ENCODE measurements around the gene BCL2.

The BCL2 gene

DNA sequence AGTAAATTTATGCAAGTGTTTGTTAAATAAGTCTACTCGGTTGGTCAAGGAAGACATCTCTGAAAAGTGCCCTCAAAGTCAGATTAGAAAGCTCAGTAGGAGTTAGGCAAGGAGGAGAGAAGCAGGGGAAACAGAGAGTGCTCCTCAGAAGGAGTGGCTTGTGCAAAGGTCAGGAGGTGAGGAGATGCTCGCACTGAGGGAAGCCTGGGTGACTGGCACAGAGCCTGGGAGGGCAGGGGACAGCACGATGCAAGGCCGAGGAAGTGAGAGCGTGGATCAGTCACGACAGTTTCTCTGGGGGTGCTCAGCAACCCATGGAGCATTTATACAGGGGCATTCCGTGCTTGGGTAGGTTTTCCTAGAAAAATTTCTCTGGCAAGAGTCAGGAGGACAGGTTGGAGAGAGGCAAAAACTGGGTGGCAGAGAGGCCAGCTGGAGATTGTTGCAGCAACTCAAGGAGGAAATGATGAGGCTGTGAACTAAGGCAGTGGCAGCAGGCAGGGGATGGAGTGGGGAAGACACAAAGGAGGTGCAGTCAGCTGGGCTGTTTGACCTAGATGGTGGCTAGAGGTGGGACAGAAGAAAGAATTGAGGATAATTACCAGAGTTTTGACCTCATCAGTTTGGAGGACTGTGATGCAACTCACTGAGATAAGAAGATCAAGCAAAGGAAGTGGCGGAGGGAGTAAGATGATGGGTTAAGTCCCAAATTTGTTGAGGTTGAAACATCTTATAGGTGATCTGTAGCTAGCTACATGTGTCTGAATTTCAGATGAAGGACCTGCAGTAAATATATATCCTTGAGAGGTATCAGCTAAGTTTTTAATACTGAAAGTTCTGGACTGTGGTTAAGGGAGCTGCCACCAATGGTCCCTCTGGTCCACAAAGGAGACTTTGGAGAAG is 52.4 kb downstream of the BCL2 start:
- in situ Hi-C loops (cut with MboI; ENCODE audit: low sequenced_read_pairs, unreplicated experiment): no loop called here
- DNase-seq (ENCODE audit: low spot score): no peak
- TF ChIP-seq, protein P1, sequence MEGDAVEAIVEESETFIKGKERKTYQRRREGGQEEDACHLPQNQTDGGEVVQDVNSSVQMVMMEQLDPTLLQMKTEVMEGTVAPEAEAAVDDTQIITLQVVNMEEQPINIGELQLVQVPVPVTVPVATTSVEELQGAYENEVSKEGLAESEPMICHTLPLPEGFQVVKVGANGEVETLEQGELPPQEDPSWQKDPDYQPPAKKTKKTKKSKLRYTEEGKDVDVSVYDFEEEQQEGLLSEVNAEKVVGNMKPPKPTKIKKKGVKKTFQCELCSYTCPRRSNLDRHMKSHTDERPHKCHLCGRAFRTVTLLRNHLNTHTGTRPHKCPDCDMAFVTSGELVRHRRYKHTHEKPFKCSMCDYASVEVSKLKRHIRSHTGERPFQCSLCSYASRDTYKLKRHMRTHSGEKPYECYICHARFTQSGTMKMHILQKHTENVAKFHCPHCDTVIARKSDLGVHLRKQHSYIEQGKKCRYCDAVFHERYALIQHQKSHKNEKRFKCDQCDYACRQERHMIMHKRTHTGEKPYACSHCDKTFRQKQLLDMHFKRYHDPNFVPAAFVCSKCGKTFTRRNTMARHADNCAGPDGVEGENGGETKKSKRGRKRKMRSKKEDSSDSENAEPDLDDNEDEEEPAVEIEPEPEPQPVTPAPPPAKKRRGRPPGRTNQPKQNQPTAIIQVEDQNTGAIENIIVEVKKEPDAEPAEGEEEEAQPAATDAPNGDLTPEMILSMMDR (IDR thresholded peaks at IDR 0.05; ENCODE audit: borderline replicate concordance, control extremely low read depth, extremely low read depth, insufficient read depth, missing control alignments): no peak

DNA sequence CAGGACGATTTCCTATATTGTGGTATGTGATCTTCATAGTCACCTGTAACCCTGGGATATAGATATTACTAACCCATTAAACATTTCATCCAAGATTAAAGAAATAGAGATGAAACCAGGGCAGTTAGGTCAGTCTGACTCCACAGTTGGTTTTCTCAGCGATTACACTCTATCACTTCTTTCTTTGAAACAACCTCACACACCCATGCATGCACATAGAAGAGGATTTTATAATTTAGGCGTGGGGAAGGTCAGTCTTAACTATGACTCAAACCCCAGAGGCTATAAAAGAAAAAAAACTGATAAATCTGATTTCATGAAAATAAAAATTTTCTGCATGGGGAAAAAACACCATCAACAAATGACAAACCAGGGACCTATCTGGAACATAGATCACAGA is 54.2 kb downstream of the BCL2 start:
- in situ Hi-C loops (cut with MboI; ENCODE audit: low sequenced_read_pairs, unreplicated experiment): no loop called here
- TF ChIP-seq, protein P1 (IDR thresholded peaks at IDR 0.05; ENCODE audit: borderline replicate concordance, control extremely low read depth, extremely low read depth, insufficient read depth, missing control alignments): no peak
- DNase-seq (ENCODE audit: low spot score): no peak

DNA sequence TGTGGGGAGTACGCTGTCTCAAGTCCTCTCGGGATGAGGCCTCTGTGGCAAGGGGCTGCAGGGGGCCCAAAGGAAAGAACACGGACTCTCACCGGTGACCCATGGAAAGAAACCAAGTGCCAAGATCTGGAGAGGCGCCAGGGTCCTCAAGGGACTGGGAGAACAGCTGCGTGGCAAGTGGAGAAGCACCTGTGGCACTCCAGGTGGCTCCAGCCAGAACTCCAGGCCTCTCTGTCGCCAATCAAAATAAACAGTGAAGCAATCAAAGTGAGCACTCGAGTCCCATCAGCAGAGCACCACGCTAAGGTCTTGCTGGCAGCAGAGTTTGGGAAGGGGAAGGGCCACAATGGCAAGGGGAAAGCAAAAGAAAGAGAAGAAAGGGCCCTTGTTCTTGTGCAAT is 54.7 kb downstream of the BCL2 start:
- DNase-seq (ENCODE audit: low spot score): no peak
- TF ChIP-seq, protein P1 (IDR thresholded peaks at IDR 0.05; ENCODE audit: borderline replicate concordance, control extremely low read depth, extremely low read depth, insufficient read depth, missing control alignments): no peak

DNA sequence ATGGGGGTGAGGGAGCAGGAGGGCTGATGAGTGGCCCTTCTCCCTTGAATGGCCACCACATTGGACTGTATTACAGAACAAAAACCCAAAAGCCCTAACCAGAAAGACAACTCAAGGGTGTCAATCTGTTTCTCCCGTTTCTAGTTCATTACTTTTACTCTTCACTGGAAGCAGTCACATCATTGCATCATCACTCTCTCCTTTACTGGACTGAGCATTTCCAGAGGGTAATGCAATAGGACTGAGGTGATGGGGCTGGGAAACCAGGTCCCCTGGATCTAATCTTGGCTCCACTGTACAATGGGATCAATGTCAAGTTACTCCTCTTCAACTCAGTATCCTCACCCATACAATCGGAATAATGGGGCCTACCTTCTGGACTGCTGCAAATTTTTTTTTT is 56.1 kb downstream of the BCL2 start:
- TF ChIP-seq, protein P1 (IDR thresholded peaks at IDR 0.05; ENCODE audit: borderline replicate concordance, control extremely low read depth, extremely low read depth, insufficient read depth, missing control alignments): no peak
- no peak for DNase-seq (ENCODE audit: low spot score)
- in situ Hi-C loops (cut with MboI; ENCODE audit: low sequenced_read_pairs, unreplicated experiment): no loop called here

More for the DNA sequence above, 54.7 kb downstream of the BCL2 start:
- in situ Hi-C loops (cut with MboI; ENCODE audit: low sequenced_read_pairs, unreplicated experiment): no loop called here

DNA sequence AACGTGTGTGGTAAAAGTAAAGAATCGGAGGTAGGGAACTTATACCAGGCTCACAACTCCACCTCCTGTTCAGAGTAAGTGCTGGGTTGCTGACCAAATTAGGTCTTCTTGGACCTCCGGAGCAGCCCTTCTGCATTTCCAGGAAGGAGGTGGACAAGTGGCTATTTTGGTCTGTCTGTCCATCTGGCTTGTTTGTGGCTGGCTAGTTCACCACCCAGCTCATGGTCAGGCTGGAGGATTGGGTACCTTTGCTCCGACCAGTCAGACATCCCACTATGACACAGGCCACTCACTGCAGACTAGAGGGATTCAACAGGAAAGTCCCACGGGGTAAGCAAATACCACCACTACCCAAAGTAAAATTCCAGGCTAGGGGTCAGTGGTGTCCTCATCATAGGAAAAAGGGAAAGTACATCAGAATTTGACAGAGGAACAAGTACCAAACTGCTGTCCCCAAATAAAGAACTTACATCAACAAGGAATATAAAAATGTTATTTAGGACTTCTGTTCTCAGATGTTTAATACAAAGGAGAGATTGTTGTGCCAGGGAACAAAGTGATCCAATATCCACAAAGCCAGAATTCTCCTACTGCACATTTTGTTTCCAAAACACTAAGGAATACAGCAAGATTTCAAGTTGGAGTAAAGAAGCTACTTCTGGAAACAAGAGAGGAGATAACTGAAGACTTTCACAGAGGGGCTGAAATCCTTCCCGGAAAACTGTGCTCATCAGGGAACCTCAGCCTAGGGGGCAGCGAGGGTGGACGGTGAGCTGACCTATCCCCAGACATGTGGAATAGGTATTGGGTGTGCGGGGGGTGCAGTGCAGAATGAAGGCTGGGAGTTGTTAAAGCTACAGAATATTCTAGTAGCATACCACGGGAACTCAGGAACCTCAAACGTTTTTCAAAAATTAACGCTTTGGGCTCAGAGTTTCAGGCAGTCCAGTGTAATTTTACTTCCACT is 56.9 kb downstream of the BCL2 start:
- TF ChIP-seq, protein P1 (IDR thresholded peaks at IDR 0.05; ENCODE audit: borderline replicate concordance, control extremely low read depth, extremely low read depth, insufficient read depth, missing control alignments): no peak
- in situ Hi-C loops (cut with MboI; ENCODE audit: low sequenced_read_pairs, unreplicated experiment): no loop called here
- DNase-seq (ENCODE audit: low spot score): no peak

DNA sequence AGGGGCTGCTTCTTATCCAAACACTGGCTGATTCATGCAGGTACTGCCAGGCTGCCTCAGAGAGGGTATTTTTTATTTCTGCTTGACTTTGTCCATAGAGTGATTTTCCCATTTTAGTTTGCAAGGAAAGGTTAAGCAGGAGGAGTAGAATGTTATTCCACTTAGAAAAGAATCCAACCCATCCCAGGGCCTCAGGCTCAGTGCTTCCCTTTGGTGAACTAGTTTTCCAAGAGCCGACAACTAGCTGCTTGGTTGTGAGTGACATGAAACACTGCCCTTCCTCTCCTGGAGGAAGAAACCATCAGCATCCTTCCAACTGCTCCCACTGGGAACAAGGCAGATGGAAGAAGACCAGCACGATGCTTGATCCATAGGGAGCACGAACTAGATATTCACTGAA is 58.5 kb downstream of the BCL2 start:
- DNase-seq (ENCODE audit: low spot score): no peak
- TF ChIP-seq, protein P1 (IDR thresholded peaks at IDR 0.05; ENCODE audit: borderline replicate concordance, control extremely low read depth, extremely low read depth, insufficient read depth, missing control alignments): no peak
- in situ Hi-C loops (cut with MboI; ENCODE audit: low sequenced_read_pairs, unreplicated experiment): no loop called here
